GM13977 (cell line): ENCODE results near the gene ITPRIPL2.

Experiments
- DNase-seq: peaks from one replicate; pipeline ENCODE4 v3.0.0; 2012; ENCODE audit warnings: low spot score
- CTCF ChIP-seq: IDR thresholded peaks from 2 replicates; pipeline ENCODE4 v1.5.1; 2012; ENCODE audit warnings: mild to moderate bottlenecking, control low read depth; ENCODE audit not compliant: insufficient read depth; ENCODE audit errors: extremely low read depth, missing control alignments
- in situ Hi-C: fragments of 300-500 bp; cut with MboI; formaldehyde crosslinking; loops from one replicate; pipeline ENCODE4 v1.12.0; 2022; ENCODE audit warnings: low sequenced_read_pairs, low pct_unique_long_range_greater_than_20kb, mixed read lengths, inconsistent platforms; ENCODE audit not compliant: unreplicated experiment

Gene ITPRIPL2

GRCh38 chr16:19086322-19087199, 27.2 kb upstream of the ITPRIPL2 start:
- in situ Hi-C loops, result loop anchor here (5.0 to 10.0 kb wide), 2 partner anchors 78 to 286 kb away; partner anchors contain the start of gene SYT17
- peak; percentile 99 for TF ChIP-seq CTCF

GRCh38 chr16:19088341-19088916, 25.3 kb upstream of the ITPRIPL2 start:
- TF ChIP-seq CTCF, result no peak
- in situ Hi-C loops, result loop anchor here (5.0 to 10.0 kb wide), 2 partner anchors 76 to 284 kb away; partner anchors contain the start of gene SYT17
- DNase-seq, result no peak

More at GRCh38 chr16:19086322-19087199, 27.2 kb upstream of the ITPRIPL2 start:
- peak; percentile 83 for DNase-seq

- DNase-seq, result no peak
- TF ChIP-seq CTCF, result no peak
- in situ Hi-C loops, result loop anchor here (5.0 to 10.0 kb wide), 2 partner anchors 75 to 283 kb away; partner anchors contain the start of gene SYT17
These were observed 24.3 kb upstream of the ITPRIPL2 start for GRCh38 chr16:19089410-19089955.

GRCh38 chr16:19090916-19091315, 22.8 kb upstream of the ITPRIPL2 start:
- in situ Hi-C loops, result no loop called here
- TF ChIP-seq CTCF, result no peak
- DNase-seq, result no peak

- in situ Hi-C loops, result no loop called here
- DNase-seq, result no peak
- TF ChIP-seq CTCF, result no peak
These were observed 20.9 kb upstream of the ITPRIPL2 start for GRCh38 chr16:19092653-19093410.
